Stimulated activated CD4-positive, alpha-beta T cell treated with anti-CD3 and anti-CD28 coated beads, TNF-alpha, amount 100 ng/mL, for 48 hours (primary cell): ENCODE measurements around the gene KIAA0753.

Experiments
- DNase-seq, 3 donors: peaks; one replicate each; pipeline ENCODE4 v3.0.0-alpha.2; 2020; ENCODE audit warnings: low read depth in 3 of 3

KIAA0753 gene

DNA sequence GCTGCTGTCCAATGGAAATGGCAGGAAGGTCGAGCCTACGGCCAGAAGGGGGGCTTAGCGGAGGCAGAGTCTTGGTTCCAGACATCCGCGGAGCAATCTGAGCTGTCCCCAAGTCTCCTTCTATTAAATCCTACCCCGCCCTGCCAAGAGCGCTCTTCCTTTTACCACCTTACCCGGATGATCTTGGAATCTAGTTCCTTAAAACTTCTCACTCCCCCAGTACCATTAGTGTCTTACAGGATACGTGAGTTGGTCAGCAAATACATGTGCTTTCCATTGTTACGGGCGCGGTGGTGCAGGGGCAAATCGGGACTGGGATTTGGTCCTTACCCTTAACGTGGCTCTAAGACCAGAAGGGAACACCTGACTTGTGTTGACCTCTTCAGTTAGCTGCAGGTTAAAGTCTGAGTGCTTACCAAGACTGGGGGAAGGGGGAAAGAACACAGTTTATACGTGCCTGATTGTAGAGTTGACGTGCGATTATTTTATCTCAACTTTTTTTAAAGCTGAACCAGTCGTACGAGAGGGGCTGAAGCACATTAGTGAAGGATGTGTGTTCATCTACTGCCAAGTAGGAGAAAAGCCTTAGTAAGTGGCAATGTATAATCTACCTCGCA lies 844 bp upstream of the KIAA0753 start:
- DNase-seq: no peak

GRCh38 chr17:6639586-6640535 lies 650 bp downstream of the KIAA0753 start:
- DNase-seq: no peak

GRCh38 chr17:6639014-6639585 lies 1.4 kb downstream of the KIAA0753 start:
- DNase-seq: no peak

DNA sequence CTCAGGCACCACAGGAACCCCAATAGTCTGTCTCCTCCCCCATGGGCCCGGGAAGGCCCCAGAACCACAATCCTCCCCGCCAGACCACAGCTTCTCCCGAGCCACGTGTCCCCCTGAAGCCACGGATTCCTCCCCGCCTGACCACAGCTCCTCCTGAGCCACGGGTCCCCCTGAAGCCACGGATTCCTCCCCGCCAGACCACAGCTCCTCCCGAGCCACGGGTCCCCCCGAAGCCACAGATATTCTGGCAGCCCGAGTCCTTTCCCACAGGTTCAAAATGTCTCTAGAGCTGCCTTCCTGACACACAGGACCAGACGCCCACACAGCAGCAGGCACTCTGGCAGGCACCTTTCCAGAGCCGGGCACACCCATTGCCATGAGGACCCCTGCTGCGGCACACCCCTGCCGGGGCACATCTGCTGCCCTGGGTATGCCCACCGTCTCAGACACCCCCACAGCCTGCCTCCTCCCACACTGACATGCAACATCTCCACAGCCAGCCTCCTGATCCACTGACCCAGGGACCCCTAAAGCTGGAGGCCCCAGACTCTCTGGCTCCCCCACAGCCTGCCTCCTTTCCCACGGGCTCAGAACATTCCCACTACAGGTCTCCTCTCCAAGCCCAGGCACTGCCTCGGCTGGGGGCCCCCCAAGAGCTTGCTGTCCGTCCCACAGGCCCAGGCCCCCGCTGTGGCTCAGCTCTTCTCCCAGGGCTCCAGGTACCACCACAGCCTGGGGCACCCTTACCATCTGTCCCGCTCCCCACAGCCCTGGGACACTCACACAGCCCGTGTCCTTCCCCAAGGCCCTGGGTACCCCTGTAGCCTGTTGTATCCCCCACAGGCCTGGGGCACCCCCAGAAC lies 2.2 kb downstream of the KIAA0753 start:
- no peak for DNase-seq

DNA sequence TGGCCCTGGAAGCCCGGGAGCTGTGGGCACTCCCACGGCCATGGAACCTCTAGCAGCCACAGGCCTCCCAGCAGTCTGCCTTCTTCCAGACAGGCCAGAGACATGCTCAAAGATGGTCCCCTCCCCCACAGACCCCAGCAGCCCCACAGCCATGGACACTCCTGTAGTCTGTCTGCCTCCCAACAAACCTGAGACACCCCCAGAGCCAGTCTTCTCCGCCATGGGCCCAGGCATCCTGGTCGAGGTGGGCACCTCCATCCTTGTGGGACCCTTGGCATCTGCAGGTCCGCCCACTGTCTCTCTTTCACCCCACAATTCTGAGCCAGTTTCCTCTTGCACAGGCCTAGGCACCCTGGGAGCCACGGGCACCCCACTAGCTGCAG lies 3.1 kb downstream of the KIAA0753 start:
- DNase-seq: no peak

GRCh38 chr17:6636616-6637457 lies 3.7 kb downstream of the KIAA0753 start:
- DNase-seq: no peak

- no peak for DNase-seq
These were observed 4.4 kb downstream of the KIAA0753 start for GRCh38 chr17:6636105-6636504.

DNA sequence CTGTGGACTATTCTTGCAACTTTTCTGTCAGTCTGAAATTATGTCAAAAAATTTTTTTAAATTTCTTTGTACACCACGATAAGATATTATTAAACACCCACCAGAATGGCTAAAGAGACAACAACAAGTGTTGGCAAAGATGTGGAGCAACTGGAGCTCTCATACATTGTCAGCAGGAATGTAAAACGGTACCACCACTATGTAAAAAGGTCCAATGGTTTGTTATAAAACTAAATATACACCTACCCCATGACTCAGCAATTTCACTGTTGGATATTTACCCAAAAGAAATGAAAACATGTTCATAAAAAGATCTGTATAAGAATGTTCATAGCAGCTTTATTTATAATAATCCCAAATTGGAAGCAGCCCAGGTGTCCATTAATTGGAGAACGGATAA lies 7.2 kb downstream of the KIAA0753 start:
- DNase-seq: no peak

- DNase-seq: no peak
These were observed 8.0 kb downstream of the KIAA0753 start for GRCh38 chr17:6632530-6632929.

DNA sequence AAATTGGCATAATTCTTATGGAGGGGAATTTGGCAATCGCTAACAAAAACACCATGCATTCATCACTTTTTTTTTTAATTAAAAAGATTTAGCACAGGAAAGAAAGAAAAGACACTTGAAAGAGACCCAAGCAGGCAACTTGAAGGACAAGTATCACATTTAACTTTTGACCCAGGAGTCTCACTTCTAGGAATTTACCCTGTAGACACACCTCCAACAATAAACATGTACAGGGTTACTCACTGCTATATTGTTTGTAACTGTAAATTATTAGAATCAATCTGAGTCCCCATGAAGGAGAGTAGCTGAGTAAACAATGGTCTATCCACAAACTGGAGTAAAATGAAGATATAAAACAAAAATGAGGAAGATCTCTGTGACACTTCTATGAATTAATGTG lies 10.1 kb downstream of the KIAA0753 start:
- no peak for DNase-seq

DNA sequence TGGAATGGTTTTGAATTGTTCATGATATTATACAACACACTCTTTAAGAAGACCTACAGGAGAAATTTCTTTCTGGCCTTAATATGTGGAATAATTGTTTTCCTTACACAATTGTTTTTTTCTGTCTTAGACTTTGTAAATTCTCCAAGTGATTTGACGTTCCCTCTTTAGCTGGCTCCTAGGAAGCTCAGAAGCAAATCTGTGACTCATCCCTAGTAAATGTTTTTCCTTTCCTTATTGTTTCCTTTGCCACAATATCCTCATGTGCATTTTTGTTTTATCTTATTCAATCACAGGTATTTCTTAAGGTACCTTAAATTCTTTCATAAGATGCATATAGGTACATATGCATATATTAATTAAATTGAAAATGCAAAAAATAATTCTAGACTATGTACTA lies 13.5 kb downstream of the KIAA0753 start:
- DNase-seq: no peak

GRCh38 chr17:6626616-6627015 lies 13.9 kb downstream of the KIAA0753 start:
- no peak for DNase-seq

GRCh38 chr17:6623941-6624340 lies 16.6 kb downstream of the KIAA0753 start:
- no peak for DNase-seq

DNA sequence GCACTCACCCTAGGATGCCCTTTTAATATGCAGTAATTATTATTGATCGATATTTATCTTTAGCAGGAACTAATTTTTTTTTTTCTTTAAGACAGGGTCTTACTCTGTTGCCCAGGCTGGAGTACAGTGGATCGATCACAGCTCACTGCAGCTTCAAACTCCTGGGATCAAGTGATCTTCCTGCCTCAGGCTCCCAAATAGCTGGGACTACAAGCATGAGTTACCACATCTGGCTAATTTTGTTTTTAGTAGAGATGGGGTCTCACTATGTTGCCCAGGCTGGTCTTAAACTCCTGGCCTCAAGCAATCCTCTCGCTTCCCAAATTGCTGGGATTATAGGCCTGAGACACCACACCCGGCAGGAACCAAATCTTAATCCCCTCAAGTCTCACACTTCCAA lies 29.3 kb downstream of the KIAA0753 start:
- no peak for DNase-seq

- no peak for DNase-seq
These were observed 30.5 kb downstream of the KIAA0753 start for GRCh38 chr17:6610011-6610410.

DNA sequence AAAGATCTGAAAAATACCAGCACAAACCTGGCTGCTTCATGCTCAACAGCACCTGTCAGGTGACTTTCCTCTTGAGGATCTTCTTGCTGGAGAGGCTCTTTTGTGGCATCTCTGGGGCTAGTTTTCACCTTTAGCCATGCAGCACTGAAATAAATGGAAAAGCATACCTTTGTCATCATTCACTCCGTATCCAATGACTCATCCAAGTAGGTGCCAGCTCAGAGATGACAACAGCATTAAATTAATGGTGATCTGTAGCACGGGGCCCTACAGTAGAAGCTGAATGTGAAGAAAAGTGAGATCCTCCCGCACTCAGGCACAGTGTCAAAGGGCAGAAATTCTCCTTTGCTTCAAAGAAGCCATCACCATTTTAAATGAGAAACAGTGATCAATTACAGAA lies 32.2 kb downstream of the KIAA0753 start:
- no peak for DNase-seq

GRCh38 chr17:6605142-6605541 lies 35.4 kb downstream of the KIAA0753 start:
- no peak for DNase-seq

- no peak for DNase-seq
These were observed 36.7 kb downstream of the KIAA0753 start for GRCh38 chr17:6603744-6604325.

DNA sequence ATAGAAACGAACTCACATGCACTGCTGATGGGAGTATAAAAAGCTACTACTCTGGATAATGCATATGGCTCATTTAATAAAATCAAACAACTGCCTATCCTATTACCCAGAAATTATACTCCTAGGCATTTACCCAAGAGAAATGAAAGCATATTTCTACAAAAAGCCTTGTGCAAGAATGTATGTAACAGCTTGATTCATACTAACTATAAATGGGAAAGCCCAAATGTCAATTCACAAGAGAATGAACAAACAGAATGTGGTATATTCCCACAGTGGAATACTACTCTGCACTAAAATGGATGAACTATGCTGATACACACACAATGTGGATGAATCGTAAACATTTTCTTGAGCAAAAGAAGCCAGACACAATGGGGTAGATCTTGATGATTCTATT lies 38.4 kb downstream of the KIAA0753 start:
- no peak for DNase-seq

DNA sequence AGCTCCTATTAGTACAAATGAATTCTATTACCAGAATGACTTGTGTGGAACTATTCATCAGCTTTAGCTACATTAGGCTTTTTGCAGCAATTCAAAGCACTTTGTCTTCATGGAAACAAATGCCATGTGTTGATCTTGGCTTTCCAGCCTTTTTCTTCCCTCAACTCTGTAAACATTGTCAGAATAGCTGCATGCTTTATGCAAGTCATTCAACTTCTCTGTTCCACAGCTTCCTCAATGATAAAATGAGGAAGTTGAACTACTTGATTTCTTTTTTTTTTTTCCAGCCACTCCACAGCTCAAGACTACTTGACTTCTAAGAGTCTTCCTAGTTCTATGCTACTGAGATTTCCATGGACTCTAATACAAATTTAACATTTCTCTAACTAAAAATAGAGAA lies 41.1 kb downstream of the KIAA0753 start:
- no peak for DNase-seq

DNA sequence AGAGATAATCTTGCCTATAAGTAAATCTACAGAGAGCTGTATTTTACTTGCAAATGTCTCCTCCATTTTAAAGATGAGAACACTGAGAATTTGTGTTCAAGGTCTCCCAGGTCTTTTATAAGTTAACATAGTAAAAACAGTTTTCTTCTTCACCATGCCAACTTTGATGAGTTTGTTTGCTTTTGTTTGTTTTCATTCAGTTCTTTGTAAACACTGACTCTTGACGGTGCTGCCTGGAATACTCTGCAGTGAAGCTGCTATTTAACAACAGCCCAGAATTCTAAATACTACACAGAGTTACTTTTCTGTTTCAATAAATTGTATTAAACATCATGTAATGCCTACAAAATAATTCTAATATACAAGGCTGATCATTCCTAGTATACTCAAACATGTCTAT lies 42.8 kb downstream of the KIAA0753 start:
- no peak for DNase-seq
